SH-SY5Y (cell line): ENCODE data around the gene RALA.

Experiments used
- GATA2 ChIP-seq: IDR thresholded peaks from 2 replicates; pipeline ENCODE4 v1.6.1; 2011; ENCODE audit warnings: mild to moderate bottlenecking, low read depth, low read length
- GATA3 ChIP-seq: IDR thresholded peaks from 2 replicates; pipeline ENCODE4 v1.6.1; 2011; ENCODE audit warnings: low read depth, mild to moderate bottlenecking, low read length, moderate library complexity

Gene RALA

DNA sequence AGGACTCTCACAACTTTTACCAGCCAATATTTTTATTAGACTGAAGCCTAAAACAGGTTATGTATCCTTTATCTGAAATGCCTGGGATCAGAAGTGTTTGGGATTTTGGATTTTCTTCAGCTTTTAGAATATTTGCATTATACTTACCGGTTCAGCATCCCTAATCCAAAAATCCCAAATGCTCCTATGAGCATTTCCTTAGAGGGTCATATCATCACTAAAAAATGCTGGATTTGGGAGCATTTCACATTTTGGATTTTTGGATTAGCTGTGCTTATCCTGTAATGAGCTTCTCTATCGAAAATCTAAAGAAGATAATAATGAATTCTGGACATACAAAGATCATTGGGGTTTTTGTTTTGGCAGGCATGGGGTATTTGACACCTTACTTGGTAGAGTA, 53.0 kb downstream of the RALA start:
- TF ChIP-seq GATA2 (no peak), GATA3 (no peak)

DNA sequence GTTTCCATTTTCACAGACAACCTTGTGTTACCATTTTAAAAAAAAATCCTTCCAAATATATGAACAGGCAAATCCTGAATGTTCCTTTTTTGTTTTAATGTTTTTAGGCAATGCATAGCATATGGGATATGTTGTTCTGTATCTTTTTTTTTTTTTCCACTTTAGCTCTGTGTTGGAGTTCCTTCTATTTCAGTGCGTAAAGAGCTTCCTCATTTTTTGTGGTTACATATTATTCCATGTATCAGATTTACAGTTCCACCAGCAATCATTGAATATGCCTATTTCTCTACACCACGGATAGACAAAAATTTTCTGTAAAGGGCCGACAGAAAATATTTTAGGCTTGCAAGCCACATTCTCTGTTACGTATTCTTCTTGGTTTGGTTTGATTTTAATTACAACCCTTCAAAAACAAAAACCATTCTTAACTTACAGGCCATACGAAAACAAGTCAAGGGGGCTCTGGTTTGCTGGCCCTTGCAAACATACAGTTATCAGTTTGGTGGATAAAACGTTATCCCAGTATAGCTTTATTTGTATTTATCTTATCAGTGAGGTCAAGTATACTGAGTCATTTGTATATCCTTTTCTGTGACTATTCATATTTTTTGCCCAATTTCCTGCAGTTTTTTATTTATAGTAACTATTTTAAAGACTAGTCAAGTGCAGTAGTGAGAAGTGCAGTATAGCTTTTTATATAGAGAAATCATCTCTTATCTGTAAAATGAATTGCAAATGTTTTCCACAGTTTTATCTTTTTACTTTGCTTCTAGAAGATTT, 55.7 kb downstream of the RALA start:
- TF ChIP-seq GATA2: no peak
- TF ChIP-seq GATA3: no peak

DNA sequence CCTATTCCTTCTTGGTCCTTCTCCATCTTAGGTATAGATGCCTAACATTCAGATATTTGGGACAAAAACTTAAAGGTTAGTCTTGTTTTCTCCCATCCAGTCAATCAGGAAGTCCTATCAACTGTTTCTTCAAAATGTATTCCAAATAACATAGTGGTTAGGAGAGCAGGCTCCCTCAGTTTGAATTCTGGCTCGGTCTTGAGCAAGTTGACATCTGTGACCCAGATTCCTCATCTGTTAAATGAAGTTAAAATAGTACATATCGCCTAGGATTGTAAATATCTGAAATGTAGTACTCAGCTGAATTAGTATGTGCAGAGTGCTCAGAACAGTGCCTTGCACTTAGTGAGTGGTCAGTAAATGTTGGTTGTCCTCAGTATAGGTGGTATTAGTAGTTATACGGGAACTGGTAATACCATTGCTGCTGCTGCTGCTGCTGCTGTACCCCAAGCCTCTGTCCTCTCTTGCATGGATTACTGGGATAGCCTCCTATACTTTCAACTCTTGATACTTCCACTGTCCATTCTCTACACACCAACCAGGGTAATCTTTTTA, 58.6 kb downstream of the RALA start:
- TF ChIP-seq GATA3: no peak
- TF ChIP-seq GATA2: no peak

DNA sequence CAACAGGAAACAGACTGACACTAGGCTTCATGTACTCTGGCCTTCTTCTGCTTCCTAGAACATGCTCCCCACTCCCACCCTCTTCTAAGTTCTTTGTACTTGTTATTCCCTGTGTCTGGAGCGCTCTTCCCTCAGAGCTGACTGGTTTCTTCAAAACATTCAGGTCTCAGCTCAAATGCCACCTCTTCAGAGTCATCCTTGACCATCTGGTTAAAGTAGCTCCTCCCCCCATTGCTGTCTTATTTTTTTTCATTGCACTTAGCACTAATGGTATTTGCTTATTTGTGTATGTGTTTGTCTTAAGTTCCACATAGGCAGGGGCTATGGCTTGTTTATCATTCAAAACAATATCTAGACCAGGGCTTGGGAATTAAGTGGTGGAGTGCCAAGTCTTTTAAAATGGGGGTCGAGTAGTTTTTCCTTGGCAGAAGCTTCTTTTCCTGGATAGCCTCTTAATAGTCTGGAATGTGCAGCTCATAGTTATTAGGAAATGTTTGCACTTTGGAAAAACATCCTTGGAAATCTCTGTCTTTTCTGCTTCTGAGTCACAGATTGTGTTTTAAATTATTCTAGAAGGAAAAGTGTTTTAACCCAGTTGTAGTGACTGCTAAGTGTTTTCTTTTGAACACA, 60.0 kb downstream of the RALA start:
- TF ChIP-seq GATA3: no peak
- no peak for TF ChIP-seq GATA2

DNA sequence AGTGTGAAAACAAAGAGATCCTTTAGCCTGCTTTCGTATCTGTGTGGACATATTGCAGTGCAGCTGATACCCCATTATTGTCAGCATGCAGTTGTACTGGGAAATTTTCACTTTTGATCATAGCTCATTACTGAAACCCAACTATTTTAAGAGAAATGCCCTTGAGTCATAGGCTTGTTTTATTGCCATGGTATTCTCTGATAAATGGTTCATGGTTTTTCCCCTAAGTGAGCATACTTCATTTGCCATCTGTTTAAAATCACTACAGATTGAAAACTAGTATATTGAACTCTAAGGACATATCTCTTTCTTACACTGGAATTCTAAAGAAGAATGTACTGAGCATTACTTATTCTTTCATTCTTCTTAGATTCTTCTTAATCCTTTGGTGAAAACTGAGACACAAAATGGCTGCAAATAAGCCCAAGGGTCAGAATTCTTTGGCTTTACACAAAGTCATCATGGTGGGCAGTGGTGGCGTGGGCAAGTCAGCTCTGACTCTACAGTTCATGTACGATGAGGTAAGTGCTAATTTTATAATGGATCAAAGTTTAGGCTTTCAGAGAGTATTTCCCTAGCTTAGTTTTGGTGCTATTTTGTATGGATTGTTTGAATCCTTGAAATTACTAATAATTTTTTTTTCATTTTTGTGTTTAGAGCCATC, 63.0 kb downstream of the RALA start:
- TF ChIP-seq GATA2 (no peak), GATA3 (no peak)

DNA sequence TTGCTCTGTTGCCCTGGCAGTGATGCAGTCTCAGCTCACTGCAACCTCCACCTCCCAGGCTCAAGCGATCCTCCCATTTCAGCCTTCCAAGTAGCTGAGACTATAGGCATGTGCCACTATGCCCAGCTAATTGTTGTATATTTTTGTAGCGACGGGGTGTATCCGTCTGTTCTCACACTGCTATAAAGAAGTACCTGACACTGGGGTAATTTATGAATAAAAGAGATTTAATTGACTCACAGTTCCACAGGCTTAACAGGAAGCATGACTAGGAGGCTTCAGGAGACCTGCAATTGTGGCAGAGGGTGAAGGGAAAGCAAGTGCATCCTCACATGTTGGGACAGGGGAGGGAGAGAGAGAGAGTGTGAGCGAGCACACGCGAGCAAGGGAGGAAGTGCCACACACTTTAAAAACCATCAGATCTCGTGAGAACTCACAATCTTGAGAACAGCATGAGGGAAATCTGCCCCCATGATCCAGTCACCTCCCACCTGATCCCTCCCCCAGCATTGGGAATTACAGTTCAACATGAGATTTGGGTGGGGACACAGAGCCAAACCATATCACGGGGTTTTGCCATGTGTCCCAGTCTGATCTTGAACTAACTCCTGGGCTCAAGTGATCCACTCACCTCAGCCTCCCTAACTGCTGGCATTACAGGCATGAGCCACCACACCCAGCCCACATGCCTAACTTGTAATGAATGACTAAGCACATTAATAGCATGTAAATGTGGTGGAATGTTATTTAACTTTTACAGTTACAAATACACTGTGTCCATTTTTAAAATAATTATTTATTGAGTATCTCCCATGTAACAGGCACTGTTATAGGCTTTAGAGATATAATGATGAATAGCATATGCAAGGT, 65.5 kb downstream of the RALA start:
- TF ChIP-seq GATA3: no peak
- TF ChIP-seq GATA2: no peak

DNA sequence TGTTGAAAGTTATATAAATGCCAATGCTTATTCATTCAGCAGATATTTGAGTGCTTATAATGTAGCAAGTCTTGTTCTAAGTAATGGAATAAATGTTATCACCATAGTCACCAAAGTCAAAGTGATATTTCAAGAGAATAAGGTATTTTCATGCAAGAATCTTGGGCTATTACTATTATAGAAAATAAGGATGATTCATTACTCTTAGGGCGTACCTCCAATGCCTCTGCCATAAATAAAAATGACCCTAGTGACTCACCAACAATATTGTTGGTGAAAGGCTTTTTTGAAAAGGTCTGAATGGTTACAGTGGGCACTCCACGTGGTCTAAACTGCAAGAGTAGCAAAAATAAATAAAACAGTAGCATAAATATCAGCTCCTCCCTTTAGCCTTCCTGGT, 68.4 kb downstream of the RALA start:
- TF ChIP-seq GATA2: no peak
- TF ChIP-seq GATA3: no peak

DNA sequence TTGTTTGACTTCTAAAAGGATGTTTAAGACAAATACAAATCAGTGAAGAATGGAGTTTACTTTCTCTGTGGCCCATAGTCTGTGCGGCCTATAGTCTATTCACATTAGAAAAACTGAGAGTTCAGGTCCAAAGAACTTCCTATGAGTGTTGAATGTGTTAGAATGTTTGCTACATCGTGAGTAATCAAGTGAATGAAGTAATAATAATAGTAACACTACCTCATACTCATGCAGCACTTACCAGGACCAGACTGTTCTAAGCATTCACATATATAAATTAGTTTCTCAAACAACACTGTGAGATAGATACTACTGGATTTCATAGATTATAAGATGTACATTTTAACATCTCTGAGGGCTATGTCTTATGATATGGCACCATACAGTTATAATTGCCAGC, 70.4 kb downstream of the RALA start:
- TF ChIP-seq GATA2 (no peak), GATA3 (no peak)

DNA sequence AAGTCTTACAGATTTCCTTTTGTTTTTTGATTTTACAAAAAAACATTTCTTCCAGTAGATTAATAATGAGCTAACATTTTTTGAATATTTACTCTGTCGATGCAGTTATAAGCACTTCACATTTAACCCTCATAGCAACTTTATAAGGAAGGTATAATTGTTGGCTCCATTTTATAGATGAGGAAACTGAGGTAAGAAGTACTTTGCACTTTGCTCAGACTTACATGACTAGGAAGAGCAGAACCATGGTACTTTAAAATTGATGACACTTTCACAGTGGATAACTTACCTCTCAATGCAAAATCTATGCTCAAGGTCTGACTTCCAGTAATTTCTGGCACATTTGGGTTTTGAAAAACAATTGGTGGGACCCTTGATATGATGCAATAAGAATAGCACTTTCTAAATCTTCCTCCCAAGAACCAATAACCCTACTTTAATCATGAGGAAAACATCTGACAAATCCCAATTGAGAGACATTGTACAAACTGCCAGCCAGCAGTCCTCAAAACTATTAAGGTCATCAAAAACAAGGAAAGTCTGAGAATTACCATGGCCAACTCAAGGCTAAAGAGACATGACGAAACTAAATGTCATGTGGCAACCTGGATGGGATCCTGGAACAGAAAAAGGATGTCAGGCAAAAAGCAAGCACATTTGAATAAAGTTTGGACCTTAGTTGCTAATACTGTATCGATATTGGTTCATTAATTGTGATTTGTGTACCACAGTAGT, 72.6 kb downstream of the RALA start:
- no peak for TF ChIP-seq GATA3
- TF ChIP-seq GATA2: no peak

DNA sequence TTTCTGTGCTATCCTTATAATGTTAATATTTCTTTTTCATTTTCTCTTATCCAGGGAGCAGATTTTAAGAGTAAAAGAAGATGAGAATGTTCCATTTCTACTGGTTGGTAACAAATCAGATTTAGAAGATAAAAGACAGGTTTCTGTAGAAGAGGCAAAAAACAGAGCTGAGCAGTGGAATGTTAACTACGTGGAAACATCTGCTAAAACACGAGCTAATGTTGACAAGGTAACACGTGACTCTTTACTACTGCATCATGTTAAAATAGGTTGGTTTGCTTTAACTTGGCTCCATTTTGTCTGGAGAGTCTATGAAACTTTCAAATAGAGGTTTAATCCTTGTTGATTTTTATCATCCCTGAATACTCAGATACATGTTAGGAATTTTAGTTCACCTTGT, 73.3 kb downstream of the RALA start:
- TF ChIP-seq GATA2 (no peak), GATA3 (no peak)

DNA sequence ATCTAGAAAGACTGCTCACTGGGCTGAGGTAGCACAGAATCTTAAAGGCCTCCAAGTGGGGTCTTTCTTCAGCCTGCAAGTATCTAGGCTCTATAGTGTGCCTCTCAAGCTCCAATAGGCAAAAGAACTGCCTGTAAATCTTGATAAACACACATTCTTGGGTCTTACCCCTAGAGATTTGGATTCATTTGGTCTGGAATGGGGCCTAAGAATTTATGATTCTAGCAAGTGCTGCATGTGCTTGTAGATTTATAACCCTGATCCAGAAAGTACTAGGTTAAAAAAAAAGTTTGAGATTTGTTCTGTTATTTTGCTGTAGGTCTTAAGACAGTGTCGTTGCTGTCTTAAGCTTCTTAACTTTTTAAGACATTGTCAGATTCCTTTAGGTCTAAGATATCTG, 74.1 kb downstream of the RALA start:
- TF ChIP-seq GATA2 (no peak), GATA3 (no peak)

DNA sequence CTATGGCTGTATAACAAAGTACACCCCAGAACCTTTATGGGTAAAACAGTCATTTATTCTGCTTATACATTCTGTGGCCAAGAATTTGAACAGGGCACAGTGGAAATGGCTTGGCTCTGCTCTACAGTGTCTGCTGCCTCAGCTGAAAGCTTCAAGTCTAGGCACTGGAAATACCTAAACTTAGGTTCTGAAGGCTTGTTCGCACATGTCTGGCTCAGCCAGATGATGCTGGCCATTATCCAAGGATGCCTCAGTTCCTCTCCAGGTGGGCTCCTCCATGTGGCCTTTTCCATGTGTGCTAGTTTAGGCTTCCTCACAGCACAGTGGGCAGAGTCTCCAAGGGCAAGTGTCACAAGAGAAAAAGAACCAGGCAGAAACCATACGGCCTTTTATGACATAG, 76.8 kb downstream of the RALA start:
- TF ChIP-seq GATA3: no peak
- TF ChIP-seq GATA2: no peak

DNA sequence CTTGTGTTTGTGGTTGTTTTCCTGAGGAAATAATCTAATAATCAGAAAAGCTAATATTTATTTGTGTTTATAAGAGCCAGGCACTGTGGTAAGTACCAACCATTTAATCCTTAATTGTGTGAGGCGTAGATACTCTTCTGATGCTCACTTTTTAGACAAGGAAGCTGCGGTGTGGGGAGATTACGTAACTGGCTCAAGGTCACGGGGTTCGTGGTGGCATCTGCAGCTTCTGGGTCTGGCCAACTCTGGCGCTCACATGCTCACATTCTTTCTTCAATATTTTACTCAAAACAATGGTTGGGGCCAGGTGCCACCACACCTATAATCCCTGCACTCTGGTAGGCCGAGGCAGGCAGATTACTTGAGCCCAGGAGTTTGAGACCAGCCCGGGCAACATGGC, 77.6 kb downstream of the RALA start:
- TF ChIP-seq GATA2 (no peak), GATA3 (no peak)
